NCI-H2196 treated with DMSO at 0.1 percent for 48 hours (cell line): ENCODE data around the gene CAMK4.
"Not testable (repeated sequence)": the region's sequence is repeated elsewhere in the genome, so short reads cannot be mapped to it uniquely, and the experiment has no call there.

Experiments
- DNase-seq: peaks from one replicate; lab custom pipeline; 2025; ENCODE audit not compliant: unreplicated experiment; lab: John Stamatoyannopoulos, UW

The CAMK4 gene

DNA sequence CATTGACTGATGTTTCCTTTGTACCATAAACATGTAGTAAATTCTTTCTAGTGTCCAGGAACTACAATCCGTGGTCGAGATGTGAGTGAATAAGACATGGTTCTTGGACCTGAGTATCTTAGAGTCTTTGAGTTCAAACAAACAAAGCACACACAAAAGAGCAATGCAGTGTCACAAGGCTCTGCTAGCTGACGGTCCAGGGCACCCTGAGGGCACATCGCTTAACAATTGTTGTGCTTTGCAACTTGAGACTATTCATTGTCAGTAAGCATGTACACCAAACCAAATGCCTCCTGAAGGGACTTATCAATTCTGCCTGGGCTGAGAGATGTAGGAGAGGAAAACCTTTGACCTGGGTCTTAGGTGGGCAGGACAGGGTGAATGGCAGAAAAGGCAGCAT, 84.8 kb downstream of the CAMK4 start:
- no peak for DNase-seq

DNA sequence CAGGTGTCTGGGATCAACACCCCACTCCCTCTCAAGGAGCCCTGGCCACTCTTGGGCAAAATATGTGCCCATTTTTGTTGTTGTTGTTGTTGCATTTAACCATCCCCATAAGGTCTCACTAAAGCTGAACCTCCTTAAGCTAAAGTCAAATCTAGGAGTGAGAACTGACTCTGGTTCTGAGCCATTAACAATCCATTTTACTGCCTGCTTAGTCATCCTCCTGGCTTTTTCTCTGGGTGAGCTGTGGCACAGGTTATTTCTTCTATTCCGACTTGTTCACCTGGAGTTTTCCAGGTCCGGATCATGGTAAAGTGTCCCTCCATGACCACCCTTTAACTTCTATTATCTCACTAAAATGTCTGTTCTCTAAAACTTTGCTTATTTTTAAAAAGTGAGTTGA, 85.2 kb downstream of the CAMK4 start:
- no peak for DNase-seq

DNA sequence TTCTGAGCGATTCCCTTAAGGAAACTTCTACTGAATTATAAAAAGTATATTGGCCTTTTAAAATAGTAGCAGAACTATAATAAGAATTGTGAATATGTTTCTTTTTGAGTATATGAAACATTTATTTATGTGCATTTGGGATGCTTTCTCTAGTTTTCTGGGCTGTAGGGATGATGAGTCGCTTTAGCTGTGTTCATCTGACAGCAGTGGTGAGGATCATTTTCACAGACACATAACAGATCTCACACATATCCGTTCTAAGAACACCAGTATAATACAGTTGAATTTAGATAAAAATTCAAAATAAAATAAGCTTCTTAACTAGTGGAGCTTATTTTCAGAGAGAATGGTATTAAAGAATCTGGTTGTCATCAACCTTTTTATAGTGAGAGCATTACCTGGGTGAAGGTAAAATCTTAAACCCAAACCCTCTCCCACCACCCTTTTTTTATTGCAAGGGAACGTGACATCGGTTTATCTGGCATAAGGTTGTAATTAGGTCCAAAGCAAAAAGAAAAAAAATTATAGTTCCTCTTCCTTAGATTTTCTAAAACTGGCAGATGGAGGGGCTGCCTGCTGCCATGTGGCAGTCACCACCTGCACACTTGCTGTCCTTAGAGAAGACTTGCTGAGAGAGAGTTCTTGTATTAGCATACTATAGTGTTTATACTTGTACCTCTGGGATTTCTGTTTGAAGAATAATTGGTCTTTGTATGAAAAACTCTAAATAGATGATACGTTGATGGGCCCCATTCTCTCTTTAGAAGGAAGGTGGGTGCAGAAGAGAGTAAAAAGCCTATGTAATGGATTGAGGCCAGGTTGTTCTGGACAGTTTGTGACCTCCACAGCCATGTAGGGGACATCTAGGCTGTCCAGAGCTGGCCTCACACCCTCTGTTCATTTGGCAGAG, 86.8 kb downstream of the CAMK4 start:
- no peak for DNase-seq

DNA sequence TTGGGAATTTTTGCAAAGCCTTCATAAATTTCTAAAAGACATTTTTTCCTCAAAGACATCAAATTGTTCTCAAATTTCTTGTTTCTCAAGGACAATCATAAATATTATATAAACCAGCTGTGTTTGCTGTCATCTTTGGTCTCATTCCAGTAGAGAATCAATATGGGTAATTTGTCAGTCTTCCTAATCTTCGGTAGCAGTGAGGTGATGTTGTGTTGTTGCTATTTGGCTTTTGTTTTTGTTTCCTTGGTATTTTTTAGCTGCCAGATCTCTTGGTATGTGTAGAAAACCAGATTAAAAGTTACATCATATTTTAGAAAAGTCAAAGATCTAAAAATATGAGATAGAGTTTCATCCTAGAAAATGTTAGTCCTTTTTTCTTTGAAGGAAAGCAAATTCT, 87.5 kb downstream of the CAMK4 start:
- no peak for DNase-seq

DNA sequence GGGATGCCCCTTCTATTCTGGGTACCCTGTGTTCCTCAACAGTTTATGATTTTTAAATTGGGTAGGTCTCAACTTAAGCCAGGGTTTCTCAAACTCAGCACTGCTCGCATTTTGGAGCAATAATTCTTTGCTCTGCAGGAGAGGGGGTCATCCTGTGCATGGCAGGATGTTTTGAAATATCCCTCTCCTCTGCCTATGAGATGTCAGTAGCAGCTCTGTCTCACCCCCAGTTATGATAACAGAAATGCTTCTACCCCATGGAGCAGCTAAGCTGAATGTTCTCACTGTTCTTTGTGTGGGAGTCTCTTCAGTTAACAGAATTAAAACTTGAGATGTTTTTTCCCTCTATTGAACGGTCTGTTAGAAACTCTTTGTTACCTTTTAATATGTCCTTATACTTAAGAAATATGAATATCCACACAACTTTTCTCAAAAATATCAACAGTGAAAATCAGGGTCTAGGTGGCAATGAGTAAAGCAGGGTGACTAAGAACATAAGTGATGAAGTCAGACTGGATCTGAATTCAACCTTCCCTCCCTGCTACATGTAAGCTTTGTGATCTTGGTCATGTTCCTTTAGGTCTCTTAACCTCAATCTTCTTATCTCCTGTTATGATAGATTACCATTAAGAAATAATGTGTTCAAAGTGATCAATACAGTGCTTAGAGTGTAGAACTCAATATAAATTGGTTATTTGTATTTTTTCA, 89.0 kb downstream of the CAMK4 start:
- DNase-seq, result no peak

DNA sequence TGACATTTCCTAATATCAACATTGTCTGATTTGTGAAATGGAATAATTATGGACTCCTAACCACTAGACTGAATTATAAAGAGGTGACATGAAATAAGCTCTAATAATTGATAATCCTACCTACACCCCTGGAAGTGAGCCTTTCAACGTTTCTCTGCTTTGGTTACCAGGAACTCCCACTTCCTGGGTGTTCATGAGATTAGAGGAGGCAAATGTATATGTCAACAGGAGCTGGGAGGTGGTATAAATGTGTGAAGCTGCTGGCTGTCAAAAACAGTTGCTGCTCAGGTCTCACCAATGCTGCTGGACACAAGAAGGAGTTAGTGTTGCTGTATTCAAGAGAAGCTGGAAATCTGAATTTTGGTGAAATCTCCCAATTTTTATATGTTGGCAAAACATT, 96.8 kb downstream of the CAMK4 start:
- DNase-seq, result no peak

DNA sequence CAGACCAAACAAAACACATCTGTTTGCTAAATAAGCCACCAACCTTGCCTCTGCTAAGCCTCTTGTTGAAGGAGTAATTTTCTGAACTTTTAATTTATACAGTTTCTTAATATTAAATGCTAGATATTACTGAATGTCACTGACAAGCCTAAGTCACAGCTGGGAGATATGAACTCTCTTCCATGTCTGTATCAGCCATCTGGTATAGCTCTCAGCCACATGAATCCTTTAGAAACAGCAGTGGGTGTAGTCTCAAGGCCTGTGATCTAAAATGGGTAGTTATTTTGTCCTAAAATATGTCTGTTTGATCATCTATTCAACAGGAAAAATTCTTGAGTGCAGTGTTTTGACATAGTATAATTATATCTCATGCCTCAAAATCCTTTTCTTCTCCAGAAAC, 97.2 kb downstream of the CAMK4 start:
- DNase-seq, result no peak

DNA sequence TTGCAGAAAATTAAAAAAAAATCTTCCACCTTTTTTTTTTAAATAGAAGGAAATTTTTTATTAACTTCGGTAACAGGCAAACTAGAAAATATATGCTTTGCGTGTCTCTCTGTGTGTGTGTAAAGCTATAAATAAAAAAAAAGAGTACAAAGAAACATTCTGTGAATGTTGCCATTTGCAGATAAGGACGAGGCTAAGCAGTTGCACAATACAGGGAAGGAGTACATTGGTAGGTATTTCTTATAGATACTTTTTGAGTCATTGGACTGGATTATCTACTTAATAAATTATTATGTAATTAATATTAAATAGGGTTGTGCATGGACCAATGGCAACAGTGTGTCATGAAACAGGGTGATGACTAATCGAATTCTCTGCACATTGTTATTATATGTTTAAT, 102.4 kb downstream of the CAMK4 start:
- no peak for DNase-seq

DNA sequence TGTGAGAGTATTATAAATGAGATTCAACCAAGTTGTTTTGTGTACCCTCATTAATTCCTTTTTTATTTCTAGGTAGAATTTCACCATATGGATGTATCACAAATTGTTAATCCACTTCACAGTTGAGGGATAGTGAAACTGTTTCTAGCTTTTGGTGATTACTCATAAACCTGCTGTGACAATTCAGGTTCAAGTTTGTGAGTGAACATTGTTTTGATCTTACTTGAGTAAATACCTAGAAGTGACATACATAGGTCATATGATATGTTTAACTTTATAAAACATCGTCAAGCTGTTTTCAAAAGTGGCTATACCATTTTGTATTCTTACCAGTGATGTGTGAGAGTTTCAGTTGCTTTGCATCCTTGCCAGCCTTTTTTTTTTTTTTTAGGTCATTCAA, 112.9 kb downstream of the CAMK4 start:
- DNase-seq, result no peak

DNA sequence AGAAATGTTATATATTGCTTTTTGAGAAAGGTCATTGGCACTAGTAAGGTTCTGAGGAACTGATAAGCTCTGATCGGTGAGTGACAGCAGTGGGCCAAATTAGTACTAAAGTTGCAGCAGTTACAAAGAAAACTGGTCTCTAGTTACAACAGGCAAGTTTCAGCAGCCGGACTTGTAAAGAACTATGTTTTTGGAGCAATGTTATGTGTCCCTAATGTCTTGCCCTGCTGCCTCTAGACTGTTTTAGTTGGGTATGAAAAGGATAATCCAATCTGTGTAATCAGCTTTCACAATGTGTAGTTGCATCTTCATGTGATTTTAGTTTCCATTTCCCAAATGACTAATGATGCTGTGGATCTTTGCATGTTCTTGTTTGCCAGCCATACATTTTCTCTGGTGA, 113.5 kb downstream of the CAMK4 start:
- DNase-seq, result no peak

DNA sequence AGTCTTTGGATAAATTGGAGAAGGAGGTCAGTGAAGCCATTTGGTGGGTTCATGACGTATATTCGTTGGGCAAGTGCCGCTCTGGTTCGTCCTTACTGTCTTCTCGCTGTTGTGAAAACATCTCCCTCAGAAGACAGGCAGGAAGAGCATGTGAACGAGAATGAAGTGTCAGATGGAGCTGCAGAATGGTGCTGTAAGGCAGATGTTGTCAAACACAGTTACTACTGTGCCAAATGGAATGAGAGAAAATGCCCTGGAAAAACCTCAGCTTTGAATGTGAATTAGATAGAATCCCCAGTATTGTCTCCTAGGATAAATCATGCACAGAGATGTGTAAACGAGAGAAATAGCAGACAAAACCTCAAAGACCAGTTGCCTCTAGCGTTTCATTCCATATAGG, 121.5 kb downstream of the CAMK4 start:
- no peak for DNase-seq

DNA sequence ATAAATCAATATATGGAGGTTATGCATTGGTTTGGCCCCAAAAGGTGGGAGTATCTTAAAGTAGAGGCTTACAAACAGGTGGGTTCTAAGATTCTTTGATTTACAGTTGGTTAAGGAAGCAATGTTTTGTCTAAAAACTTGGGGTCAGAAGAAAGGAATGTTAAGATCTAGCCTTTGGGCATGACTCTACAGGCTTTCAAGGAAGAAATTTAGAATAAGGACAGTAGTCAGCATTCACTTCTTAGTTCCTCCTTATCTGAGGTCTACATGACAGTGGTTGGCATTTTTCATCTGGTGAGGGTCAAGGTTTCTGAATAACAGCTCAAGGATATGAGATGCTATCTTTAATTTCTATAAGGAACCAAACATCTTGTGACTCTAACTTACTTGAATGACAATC, 122.8 kb downstream of the CAMK4 start:
- no peak for DNase-seq

DNA sequence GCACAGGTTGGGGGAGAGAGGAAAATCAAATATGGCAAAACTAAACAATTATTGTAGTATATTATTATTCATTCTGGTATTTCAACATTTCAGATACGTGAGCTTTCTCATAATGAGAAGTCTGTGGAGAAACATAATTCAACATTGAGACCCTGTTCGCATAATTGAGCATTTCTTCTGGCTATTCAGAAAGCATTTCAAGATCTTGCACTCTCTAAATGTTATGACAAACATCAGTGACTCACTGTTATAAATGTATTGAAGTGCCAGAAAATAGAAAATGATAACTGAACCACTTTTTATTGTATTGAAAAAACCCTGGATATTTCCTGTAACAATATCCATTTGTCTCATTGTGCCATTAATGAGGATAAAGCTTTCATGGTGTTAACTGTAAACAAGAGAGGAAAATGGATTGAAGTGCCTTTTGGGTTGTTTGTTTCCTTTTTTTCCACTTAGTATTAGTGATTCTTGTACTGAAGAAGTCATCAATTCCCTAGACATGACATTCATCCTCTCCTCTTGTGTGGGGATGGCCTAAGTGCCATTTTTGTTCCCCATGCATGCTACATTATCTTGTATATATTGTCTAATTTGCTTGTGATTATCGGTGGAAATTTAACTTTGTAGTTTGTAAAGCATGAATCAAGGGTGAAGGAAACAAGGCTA, 124.6 kb downstream of the CAMK4 start:
- no peak for DNase-seq

DNA sequence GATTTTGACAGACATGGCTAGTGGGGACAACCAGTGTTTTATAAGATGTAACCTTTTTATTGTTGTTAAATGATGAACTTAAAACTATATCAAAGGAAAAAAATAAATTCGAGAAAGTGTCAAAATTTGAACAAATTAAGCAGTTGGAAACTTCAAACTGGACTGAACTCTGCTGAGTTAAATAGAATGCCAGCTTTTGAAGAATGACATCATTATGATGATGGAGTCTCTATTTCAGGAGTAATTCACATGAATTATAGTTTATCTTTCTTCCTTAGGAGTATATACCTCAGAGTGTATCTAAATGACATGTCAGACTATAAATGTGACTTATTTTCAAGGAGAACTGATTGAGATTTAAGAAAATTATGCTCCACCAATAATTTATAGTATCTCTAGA, 125.2 kb downstream of the CAMK4 start:
- DNase-seq, result no peak

DNA sequence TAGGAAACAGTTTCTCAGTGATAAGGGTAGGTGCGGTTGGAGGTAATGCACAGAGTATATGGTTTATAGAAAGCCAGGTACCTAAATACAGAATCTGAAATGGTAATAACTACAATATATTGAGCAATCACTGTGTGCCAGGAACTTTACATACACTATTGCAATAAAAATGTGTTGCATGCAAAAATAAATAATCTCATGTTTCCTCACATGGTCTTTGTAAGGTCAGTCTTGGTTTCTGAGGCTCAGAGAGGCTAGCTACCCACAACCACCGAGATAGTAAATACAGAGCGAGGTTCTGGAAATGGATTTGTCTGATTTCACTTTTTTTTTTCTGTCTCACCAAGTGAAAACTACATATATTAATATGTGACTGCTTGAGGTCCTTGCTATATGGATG, 128.9 kb downstream of the CAMK4 start:
- no peak for DNase-seq

DNA sequence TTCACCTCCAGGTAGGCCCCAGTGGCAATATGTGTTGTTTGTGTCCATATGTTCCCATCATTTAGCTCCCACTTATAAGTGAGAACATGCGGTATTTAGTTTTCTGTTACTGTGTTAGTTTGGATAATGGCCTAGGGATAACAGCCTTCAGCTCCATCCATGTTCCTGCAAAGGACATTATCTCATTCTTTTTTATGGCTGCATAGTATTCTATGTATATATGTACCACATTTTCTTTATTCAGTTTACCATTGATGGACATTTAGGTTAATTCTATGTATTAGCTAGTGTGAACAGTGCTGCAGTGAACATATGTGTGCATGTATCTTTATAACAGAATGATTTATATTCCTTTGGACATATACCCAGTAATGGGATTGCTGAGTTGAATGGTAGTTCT, 134.5 kb downstream of the CAMK4 start:
- DNase-seq, result not testable (repeated sequence)

DNA sequence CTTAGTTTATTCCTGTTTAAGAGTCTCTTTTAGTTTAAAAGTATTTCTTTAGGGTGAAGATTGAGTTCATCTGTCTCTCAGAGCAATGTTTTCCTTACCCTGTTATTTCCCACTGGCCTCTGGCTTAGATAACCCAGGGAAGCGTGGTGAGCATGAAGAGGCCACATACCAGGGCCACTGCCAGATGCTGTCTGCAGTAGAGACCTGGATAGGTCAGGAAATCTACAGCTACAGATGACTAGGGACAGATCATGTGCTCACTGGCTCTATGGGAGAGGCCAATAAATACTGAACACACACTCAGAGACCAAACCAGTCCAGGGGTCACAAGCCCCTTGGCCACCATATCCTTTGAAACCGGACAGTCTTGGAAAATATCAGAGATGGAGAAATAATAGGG, 136.0 kb downstream of the CAMK4 start:
- DNase-seq, result no peak

DNA sequence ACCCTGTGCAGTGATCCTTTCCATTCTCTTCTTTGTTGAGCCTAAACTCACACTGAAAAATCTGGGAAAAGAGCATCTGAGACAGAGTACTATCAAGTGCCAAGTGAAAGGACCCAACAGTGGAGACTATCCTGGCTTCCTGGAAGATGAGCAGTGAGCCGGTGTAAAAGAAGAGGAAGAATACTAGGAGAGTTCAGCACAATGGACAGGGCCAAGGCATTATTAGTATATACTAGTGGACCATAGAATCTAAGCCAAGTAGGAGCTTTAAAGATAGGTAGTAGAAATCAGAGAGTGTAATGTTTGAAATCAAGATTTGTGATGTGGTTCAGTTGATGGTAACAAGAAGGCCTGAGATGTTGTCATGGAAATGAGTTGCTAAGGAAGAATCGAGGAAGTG, 140.8 kb downstream of the CAMK4 start:
- DNase-seq, result no peak

DNA sequence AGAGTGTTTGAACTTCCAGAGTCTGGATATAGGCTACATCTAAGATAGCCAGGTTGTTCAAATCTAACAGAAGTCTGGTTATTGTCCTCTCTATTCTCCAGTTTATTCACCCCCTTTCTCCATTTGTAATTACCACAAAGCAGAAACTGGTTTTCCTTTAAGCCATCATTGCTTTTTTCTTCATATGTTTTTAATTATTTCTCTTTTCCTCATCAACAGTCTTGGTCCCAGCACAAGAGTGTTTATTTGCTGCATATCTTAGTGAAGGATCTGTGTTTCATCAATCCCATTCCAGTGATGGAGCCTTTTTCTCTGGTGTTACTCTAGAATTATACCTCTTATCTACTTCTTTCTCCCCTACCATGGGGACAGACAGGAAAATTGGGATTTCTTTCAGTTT, 142.2 kb downstream of the CAMK4 start:
- DNase-seq, result no peak

DNA sequence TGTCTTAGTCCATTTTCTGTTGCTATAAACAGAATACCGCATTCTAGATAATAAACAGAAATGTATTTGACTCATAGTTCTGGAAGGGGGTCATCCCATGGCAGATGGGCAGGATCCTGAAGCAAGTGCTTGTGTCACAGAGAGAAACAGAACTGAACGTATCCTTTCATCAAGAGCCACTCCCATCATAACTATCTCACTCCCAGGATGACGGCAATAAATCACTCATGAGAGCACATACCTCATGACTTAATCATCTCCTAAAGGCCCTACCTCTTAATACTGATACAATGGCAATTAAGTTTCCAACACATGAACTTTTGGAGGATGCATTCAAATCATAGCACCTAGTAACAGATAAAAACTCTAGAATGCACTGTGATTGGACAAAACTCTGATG, 142.9 kb downstream of the CAMK4 start:
- DNase-seq, result no peak

DNA sequence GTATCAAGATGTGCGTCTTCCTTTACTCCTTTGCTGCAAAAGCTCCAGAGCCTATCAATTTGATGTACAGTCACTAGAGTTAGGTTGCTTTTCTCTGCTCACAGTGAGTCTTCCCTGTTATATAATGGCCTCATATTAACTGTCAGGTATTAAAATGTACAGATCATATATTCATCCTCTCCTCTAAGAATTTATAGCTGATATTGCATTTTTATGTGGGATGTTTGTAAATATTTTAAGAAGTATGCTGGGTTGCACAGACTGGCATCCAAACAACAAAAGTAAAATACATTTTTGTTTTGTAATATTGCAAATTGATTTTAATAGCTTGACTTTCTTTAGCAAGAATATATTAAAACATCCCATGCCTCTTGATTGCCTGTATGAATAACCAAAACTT, 148.6 kb downstream of the CAMK4 start:
- DNase-seq, result no peak

DNA sequence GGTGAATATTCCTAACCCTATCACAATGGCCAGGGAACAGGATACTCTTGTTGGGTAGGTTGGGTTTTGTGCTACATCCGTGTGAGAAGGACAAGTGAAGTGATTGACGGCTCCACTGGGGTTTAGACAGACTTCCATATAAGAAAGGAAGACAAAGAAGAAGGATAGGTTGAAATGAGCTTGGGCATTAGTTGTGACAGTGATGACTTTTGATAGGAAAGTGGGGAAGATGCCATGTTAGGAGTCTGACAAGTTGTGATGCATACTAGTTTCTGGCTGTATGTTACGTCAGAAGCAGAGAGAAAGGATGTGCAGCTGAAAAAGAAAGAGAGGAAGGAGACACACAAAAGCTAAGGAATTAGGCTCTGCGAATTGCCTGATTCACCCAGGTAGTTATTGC, 150.2 kb downstream of the CAMK4 start:
- DNase-seq, result no peak
